H1 (cell line): ENCODE results near the gene METTL1. TPM values are rescaled to one million over a fixed set of nuclear protein-coding genes. Genes with fewer than 3 reads are reported as not detected.

Experiments
- CTCF ChIA-PET: fragments of 300-600 bp; sonication (Branson Sonifier 250); formaldehyde crosslinking; loops from one replicate; lab custom pipeline; 2021; ENCODE audit not compliant: partially characterized antibody; lab: Charles Lee
- POLR2A ChIA-PET: fragments of 300-600 bp; sonication (Branson Sonifier 250); formaldehyde crosslinking; loops from one replicate; lab custom pipeline; 2021; ENCODE audit warnings: inconsistent platforms; ENCODE audit not compliant: partially characterized antibody; lab: Charles Lee
- DNase-seq, 2 experiments: peaks; one replicate each; pipeline versions ENCODE4 v3.0.0 to v3.0.0-alpha.2; 2010 to 2022; ENCODE audit warnings: low spot score in 2 of 2, low read depth in 1 of 2, mixed read lengths in 1 of 2
- FAIRE-seq: peaks from 2 replicates; lab custom pipeline; 2011; peaks lifted over from hg19 to GRCh38; lab: Jason Lieb, UNC
- H2AFZ ChIP-seq: 2 replicates; pipeline ENCODE4 v1.8.1; 2012; ENCODE audit warnings: low read length, inconsistent platforms
- H2AK5ac ChIP-seq: 2 replicates; pipeline ENCODE4 v1.6.1; 2013; ENCODE audit warnings: low read depth, low read length
- H2BK120ac ChIP-seq: replicated peaks from 2 replicates; pipeline ENCODE3; 2013; ENCODE audit warnings: low read depth, low read length, inconsistent platforms
- H2BK12ac ChIP-seq: 2 replicates; pipeline ENCODE4 v1.6.1; 2013; ENCODE audit warnings: low read depth, low read length
- H2BK15ac ChIP-seq: 2 replicates; pipeline ENCODE4 v1.6.1; 2013; ENCODE audit warnings: low read length
- H2BK20ac ChIP-seq: 2 replicates; pipeline ENCODE4 v1.6.1; 2013; ENCODE audit warnings: low read length
- H2BK5ac ChIP-seq: 2 replicates; pipeline ENCODE4 v1.6.1; 2013; ENCODE audit warnings: low read depth, low read length
- H3K14ac ChIP-seq: 2 replicates; pipeline ENCODE4 v1.6.1; 2013; ENCODE audit warnings: inconsistent platforms; ENCODE audit not compliant: insufficient read length
- H3K18ac ChIP-seq: 2 replicates; pipeline ENCODE4 v1.6.1; 2013; ENCODE audit warnings: low read length; ENCODE audit errors: extremely low read depth
- H3K23ac ChIP-seq: 2 replicates; pipeline ENCODE4 v1.6.1; 2013; ENCODE audit warnings: inconsistent platforms; ENCODE audit not compliant: insufficient read length
- H3K23me2 ChIP-seq: 2 replicates; pipeline ENCODE4 v1.6.1; 2013; ENCODE audit warnings: low read depth, low read length
- H3K27ac ChIP-seq: 2 replicates; pipeline ENCODE4 v1.6.1; 2011; ENCODE audit warnings: low read depth, low read length, inconsistent platforms
- H3K27me3 ChIP-seq, 4 experiments: replicated peaks in 1 of 4; 1 replicate in 1 of 4; 2 replicates in 3 of 4; pipeline versions ENCODE4 v1.6.1 to v1.8.1; 2011 to 2013; ENCODE audit warnings: low read length in 3 of 4, mild to moderate bottlenecking in 3 of 4, inconsistent platforms in 2 of 4, mixed read lengths in 2 of 4, moderate library complexity in 1 of 4; ENCODE audit not compliant: control insufficient read depth in 3 of 4, insufficient read depth in 3 of 4; ENCODE audit errors: extremely low read depth in 1 of 4
- H3K36me3 ChIP-seq, 4 experiments: 2 replicates each; pipeline versions ENCODE4 v1.6.1 to v1.8.1; 2011 to 2013; ENCODE audit warnings: mild to moderate bottlenecking in 4 of 4, low read length in 3 of 4, moderate library complexity in 2 of 4, control low read depth in 1 of 4, inconsistent platforms in 1 of 4; ENCODE audit not compliant: insufficient read depth in 4 of 4, control insufficient read depth in 2 of 4
- H3K4ac ChIP-seq: replicated peaks from 2 replicates; pipeline ENCODE3; 2013; ENCODE audit warnings: low read length, low read depth, mixed read lengths, inconsistent platforms; ENCODE audit not compliant: insufficient read length
- H3K4me1 ChIP-seq, 4 experiments: replicated peaks in 1 of 4; 1 replicate in 1 of 4; 2 replicates in 3 of 4; pipeline versions ENCODE4 v1.6.1 to v1.8.1; 2011 to 2013; ENCODE audit warnings: low read length in 3 of 4, inconsistent platforms in 2 of 4, mixed read lengths in 1 of 4; ENCODE audit not compliant: insufficient read depth in 4 of 4, control insufficient read depth in 3 of 4
- H3K4me2 ChIP-seq, 2 experiments: 2 replicates each; pipeline versions ENCODE4 v1.6.1 to v1.8.1; 2011 to 2013; ENCODE audit warnings: low read depth in 2 of 2, low read length in 2 of 2, control low read depth in 1 of 2, inconsistent platforms in 1 of 2, mild to moderate bottlenecking in 1 of 2; ENCODE audit not compliant: insufficient read depth in 1 of 2
- H3K4me3 ChIP-seq, 4 experiments: fragments of 200-600, 300-600 bp in 1 of 4; sonication (generic), shearing (Covaris generic), sonication (Bioruptor Twin) in 1 of 4; 2 replicates each; pipeline versions ENCODE4 v1.5.1 to v1.8.1; 2011 to 2016; ENCODE audit warnings: low read length in 4 of 4, low read depth in 3 of 4, control low read depth in 2 of 4, inconsistent platforms in 2 of 4, mild to moderate bottlenecking in 2 of 4, mixed read lengths in 1 of 4, moderate library complexity in 1 of 4; ENCODE audit not compliant: insufficient read depth in 2 of 4; ENCODE audit errors: extremely low read depth in 1 of 4
- H3K56ac ChIP-seq: replicated peaks from 2 replicates; pipeline ENCODE3; 2013; ENCODE audit warnings: low read depth, mild to moderate bottlenecking, mixed read lengths, low read length, inconsistent platforms; ENCODE audit not compliant: insufficient read length
- H3K79me1 ChIP-seq: 2 replicates; pipeline ENCODE4 v1.6.1; 2013; ENCODE audit warnings: low read depth, low read length, control low read depth
- H3K79me2 ChIP-seq, 2 experiments: 2 replicates each; pipeline versions ENCODE4 v1.6.1 to v1.8.1; 2012 to 2013; ENCODE audit warnings: low read length in 2 of 2, mild to moderate bottlenecking in 2 of 2, inconsistent platforms in 1 of 2; ENCODE audit not compliant: insufficient read depth in 2 of 2, control insufficient read depth in 1 of 2
- H3K9ac ChIP-seq, 4 experiments: replicated peaks in 1 of 4; 1 replicate in 1 of 4; 2 replicates in 3 of 4; pipeline versions ENCODE4 v1.6.1 to v1.8.1; 2011 to 2013; ENCODE audit warnings: low read depth in 3 of 4, low read length in 3 of 4, control low read depth in 2 of 4, mild to moderate bottlenecking in 2 of 4, moderate library complexity in 2 of 4, inconsistent platforms in 1 of 4; ENCODE audit errors: extremely low read depth in 1 of 4
- H3K9me3 ChIP-seq, 2 experiments: 2 replicates each; pipeline versions ENCODE4 v1.6.1 to v1.8.1; 2012 to 2013; ENCODE audit warnings: mild to moderate bottlenecking in 2 of 2, moderate library complexity in 2 of 2, control low read depth in 1 of 2, inconsistent platforms in 1 of 2, low read depth in 1 of 2, low read length in 1 of 2, mixed read lengths in 1 of 2; ENCODE audit not compliant: insufficient read depth in 2 of 2
- H4K20me1 ChIP-seq, 2 experiments: replicated peaks in 1 of 2; 2 replicates each; pipeline versions ENCODE3 to v1.8.1; 2011 to 2013; ENCODE audit warnings: inconsistent platforms in 2 of 2, low read length in 2 of 2, mild to moderate bottlenecking in 1 of 2; ENCODE audit not compliant: insufficient read depth in 2 of 2, control insufficient read depth in 1 of 2
- H4K5ac ChIP-seq: 2 replicates; pipeline ENCODE4 v1.6.1; 2013; ENCODE audit warnings: low read length, low read depth, mixed read lengths, inconsistent platforms; ENCODE audit not compliant: insufficient read length
- H4K8ac ChIP-seq: 2 replicates; pipeline ENCODE4 v1.8.0; 2013; ENCODE audit warnings: mild to moderate bottlenecking, moderate library complexity, low read length, inconsistent platforms; ENCODE audit not compliant: insufficient read depth; ENCODE audit errors: extremely low read depth
- H4K91ac ChIP-seq: replicated peaks from 2 replicates; pipeline ENCODE3; 2013; ENCODE audit warnings: low read length, mixed read lengths, inconsistent platforms; ENCODE audit not compliant: insufficient read length
- ATF2 ChIP-seq: IDR thresholded peaks from 2 replicates; pipeline ENCODE4 v1.6.1; 2012; ENCODE audit warnings: low read length, inconsistent platforms
- HDAC2 ChIP-seq, 2 experiments: fragments of 300-600 bp in 1 of 2; sonication (generic) in 1 of 2; IDR thresholded peaks; 2 replicates each; pipeline ENCODE4 v1.6.1; 2011 to 2012; ENCODE audit warnings: low read depth in 2 of 2, low read length in 2 of 2, mild to moderate bottlenecking in 2 of 2, moderate library complexity in 2 of 2, borderline replicate concordance in 1 of 2, inconsistent platforms in 1 of 2
- MAFK ChIP-seq: IDR thresholded peaks from 2 replicates; pipeline ENCODE4 v1.6.1; 2012; ENCODE audit warnings: low read depth, mild to moderate bottlenecking, improper control_type of control experiment, low read length
- PHF8 ChIP-seq: fragments of 200-600 bp; sonication (generic); conservative IDR thresholded peaks from 2 replicates; pipeline ENCODE4 v1.7.1; 2012; ENCODE audit warnings: low read depth, mild to moderate bottlenecking, inconsistent platforms, low read length, moderate library complexity
- SAP30 ChIP-seq: fragments of 300-600 bp; sonication (generic); IDR thresholded peaks from 2 replicates; pipeline ENCODE4 v1.7.1; 2012; ENCODE audit warnings: low read length, moderate library complexity, mild to moderate bottlenecking, inconsistent platforms; ENCODE audit not compliant: insufficient read depth, insufficient replicate concordance
- SIX5 ChIP-seq: IDR thresholded peaks from 2 replicates; pipeline ENCODE4 v1.6.1; 2011; ENCODE audit warnings: mild to moderate bottlenecking, low read depth, low read length
- SP1 ChIP-seq: IDR thresholded peaks from 2 replicates; pipeline ENCODE4 v1.6.1; 2011; ENCODE audit warnings: low read depth, low read length
- SP4 ChIP-seq: IDR thresholded peaks from 2 replicates; pipeline ENCODE4 v1.6.1; 2012; ENCODE audit warnings: low read length, inconsistent platforms
- TCF12 ChIP-seq: IDR thresholded peaks from 2 replicates; pipeline ENCODE4 v1.6.1; 2011; ENCODE audit warnings: low read depth, mild to moderate bottlenecking, low read length
- WGBS, 2 experiments: shearing (Covaris generic) in 1 of 2; methylation state at CpG; one replicate each; pipeline versions ENCODE4 v1.1.6 to v1.1.7; 2013 to 2015; ENCODE audit warnings: low lambda C conversion rate in 2 of 2, mixed read lengths in 2 of 2, inconsistent platforms in 1 of 2, low coverage in 1 of 2, missing lambda C conversion rate in 1 of 2; ENCODE audit not compliant: insufficient replicate concordance in 2 of 2, insufficient coverage in 1 of 2, insufficient read length in 1 of 2; ENCODE audit errors: extremely low coverage in 1 of 2, missing lambda C conversion rate in 1 of 2; 5-methylcytosine and 5-hydroxymethylcytosine counted together
- polyA plus RNA-seq, 7 experiments: library from polyadenylated mRNA; depleted of rRNA in 3 of 7; stranded (reverse) in 5 of 7; unstranded in 2 of 7; fragments of >200 nt in 5 of 7; fragments of 200-250 nt in 2 of 7; gene quantifications; 1 replicate in 5 of 7; 2 replicates in 1 of 7; 4 replicates in 1 of 7; pipeline versions ENCODE4 v1.2.1 to v1.2.3, GENCODE V29; 2011 to 2013; ENCODE audit warnings: missing spikeins in 2 of 7, mixed read lengths in 2 of 7
- total RNA-seq: library from RNA; stranded (reverse); fragmentation: NEBNext Ultra II Directional; extraction: Animal tissue kit (Norgen Biotek cat#: 25700); gene quantifications from 2 replicates; pipeline ENCODE4 v1.2.1, GENCODE V29; 2021

The METTL1 gene
- total and polyA plus RNA-seq, 2 of the 8 experiments (the other 6 are each of a cell fraction or from before 2014, with no cell fraction given): 40.5 to 46.0 TPM

GRCh38 chr12:57752668-57753000, 19.3 kb downstream of the METTL1 start:
- H4K20me1 ChIP-seq: peaks cover 3 to 5% of the 10 kb centered on the region in 2 experiments
- H2BK120ac ChIP-seq: no peak overlapping the region
- ChIA-PET CTCF (no interaction called here), POLR2A (interaction anchor here (0.8 to 5.3 kb wide), 6 partner anchors 11 to 122 kb away, joined by 3 to 25 read pairs (median 7); partner anchors contain the start of genes AGAP2 and CYP27B1)
- H4K8ac ChIP-seq: no peak overlapping the region
- H3K4ac ChIP-seq: no peak overlapping the region
- 10% methylated on average over 5 of the region's 5 CpGs; no CpG with 5 or more reads in 1 of the 2 experiments for WGBS, 2 experiments
- H2AFZ ChIP-seq: no peak overlapping the region
- peaks cover 17 to 32% (median 22%) of the 10 kb centered on the region in 4 experiments for H3K36me3 ChIP-seq
- no peak overlapping the region for H2AK5ac ChIP-seq
- peaks cover 15% of the 10 kb centered on the region; the same call in 1 of the 2 replicates for H3K79me1 ChIP-seq
- H4K91ac ChIP-seq: no peak overlapping the region
- H3K27me3 ChIP-seq: peaks cover 8 to 26% (median 22%) of the 10 kb centered on the region in 4 experiments
- H3K14ac ChIP-seq: no peak overlapping the region
- H3K4me3 ChIP-seq: peak overlapping the region; percentile 14 to 51 (median 22); a peak in 5 of 8 replicates
- H2BK12ac ChIP-seq: no peak overlapping the region
- DNase-seq (no peak), FAIRE-seq (no peak)
- H3K23ac ChIP-seq: no peak overlapping the region
- H2BK20ac ChIP-seq: no peak overlapping the region
- H3K56ac ChIP-seq: no peak overlapping the region
- peak overlapping the region; percentile 75 to 95 for H3K4me2 ChIP-seq
- H3K9ac ChIP-seq: no peak overlapping the region
- peaks cover 18% of the 10 kb centered on the region for H3K23me2 ChIP-seq
- no peak overlapping the region for H2BK15ac ChIP-seq
- H3K18ac ChIP-seq: no peak overlapping the region
- no peak for TF ChIP-seq SIX5
- TF ChIP-seq HDAC2 (IDR thresholded peaks at IDR 0.05; ENCODE audit: borderline replicate concordance in 1 of 2, low read depth in 2 of 2, low read length in 2 of 2): no peak
- TF ChIP-seq SP1: no peak
- TF ChIP-seq PHF8: no peak
- TF ChIP-seq TCF12: no peak
- no peak for TF ChIP-seq SAP30
- no peak for TF ChIP-seq MAFK
- no peak for TF ChIP-seq SP4
- no peak for TF ChIP-seq ATF2
- peaks cover 3 to 26% (median 7%) of the 10 kb centered on the region in 4 experiments; a peak in 6 of 7 replicates for H3K4me1 ChIP-seq
- no peak overlapping the region for H3K27ac ChIP-seq
- H3K9me3 ChIP-seq: no peaks in the 10 kb centered on the region
- H4K5ac ChIP-seq: no peak overlapping the region
- H3K79me2 ChIP-seq: peaks cover 12 to 20% of the 10 kb centered on the region in 2 experiments
- H2BK5ac ChIP-seq: no peak overlapping the region
